Gastroesophageal sphincter (tissue), 4 donors: ENCODE data around the gene OR2AT4. TPM values are rescaled to one million over a fixed set of nuclear protein-coding genes. Genes with fewer than 3 reads are reported as not detected.
"Not testable (repeated sequence)": the region's sequence is repeated elsewhere in the genome, so short reads cannot be mapped to it uniquely, and the experiment has no call there.

Experiments used
- ATAC-seq: fragments of 150-250 bp; one replicate; pipeline ENCODE4 v1.9.1; 2016; ENCODE audit warnings: mild to moderate bottlenecking, moderate library complexity
- H3K27ac ChIP-seq, 4 donors: fragments of 200-600 bp; sonication (generic) in 3 of 4; 1 replicate in 3 of 4; 2 replicates in 1 of 4; pipeline ENCODE4 v1.5.1; 2016 to 2019
- H3K27me3 ChIP-seq: fragments of 200-600 bp; sonication (generic); one replicate; pipeline ENCODE4 v1.5.1; 2019
- H3K36me3 ChIP-seq, 2 donors: fragments of 200-600 bp; sonication (generic); one replicate each; pipeline ENCODE4 v1.5.1; 2019; ENCODE audit warnings: control low read depth in 1 of 2
- H3K4me1 ChIP-seq, 3 donors: fragments of 200-600 bp; sonication (generic); 1 replicate in 2 of 3; 2 replicates in 1 of 3; pipeline ENCODE4 v1.5.1; 2016 to 2019; ENCODE audit warnings: control low read depth in 2 of 3
- H3K4me3 ChIP-seq, 2 donors: fragments of 200-600 bp; sonication (generic); one replicate each; pipeline ENCODE4 v1.5.1; 2019; ENCODE audit warnings: mild to moderate bottlenecking in 1 of 2, moderate library complexity in 1 of 2
- H3K9me3 ChIP-seq, 3 donors: fragments of 200-600 bp; sonication (generic); one replicate each; pipeline ENCODE4 v1.5.1; 2017 to 2019; ENCODE audit warnings: control low read depth in 2 of 3
- CTCF ChIP-seq, 4 experiments: fragments of 200-600 bp in 2 of 4; fragments of 450-650 bp in 2 of 4; sonication (generic) in 1 of 4; IDR thresholded peaks; one replicate each; pipeline ENCODE4 v1.5.1; 2017 to 2019; ENCODE audit warnings: antibody characterized with exemption in 4 of 4, mild to moderate bottlenecking in 2 of 4, moderate library complexity in 2 of 4
- EP300 ChIP-seq: sonication (generic); formaldehyde crosslinking; IDR thresholded peaks from one replicate; pipeline ENCODE4 v1.6.1; 2017; ENCODE audit warnings: antibody characterized with exemption, mild to moderate bottlenecking
- POLR2A ChIP-seq, 2 donors: fragments of 450-650 bp; IDR thresholded peaks; one replicate each; pipeline ENCODE4 v1.6.1; 2017; ENCODE audit warnings: antibody characterized with exemption in 2 of 2, mild to moderate bottlenecking in 2 of 2, moderate library complexity in 1 of 2
- POLR2AphosphoS5 ChIP-seq: sonication (generic); formaldehyde crosslinking; IDR thresholded peaks from one replicate; pipeline ENCODE4 v1.6.1; 2017; ENCODE audit warnings: antibody characterized with exemption
- WGBS, 2 donors: methylation state at CpG; one replicate each; pipeline ENCODE4 v1.1.5; 2018; ENCODE audit warnings: low coverage in 1 of 2; 5-methylcytosine and 5-hydroxymethylcytosine counted together
- total RNA-seq, 4 donors: library from RNA; depleted of rRNA; stranded (reverse); fragments of >200 nt; gene quantifications; one replicate each; pipeline ENCODE4 v1.1.0, GENCODE V29; 2016

Gene OR2AT4
- total RNA-seq, 4 donors from 2014 or later = not detected

- 86 to 88% methylated on average over 2 of the region's 2 CpGs for WGBS, 2 donors
These were observed 17.8 kb upstream of the OR2AT4 start for GRCh38 chr11:75114465-75114864.

GRCh38 chr11:75113030-75113429 lies 16.4 kb upstream of the OR2AT4 start:
- Histone ChIP-seq H3K27me3 (no peaks in the 10 kb centered on the region), H3K27ac (no peak overlapping the region), H3K9me3 (peaks cover 0 to 66% (median 0%) of the 10 kb centered on the region in 3 donors), H3K4me3 (no peak overlapping the region), H3K36me3 (no peaks in the 10 kb centered on the region), H3K4me1 (no peaks in the 10 kb centered on the region)
- 30% methylated on average over 1 of the region's 1 CpG; no CpG with 5 or more reads in 1 of the 2 donors for WGBS, 2 donors
- no peak for ATAC-seq
- TF ChIP-seq POLR2A (IDR thresholded peaks at IDR 0.05) (no peak), POLR2AphosphoS5 (no peak), EP300 (no peak)

More at GRCh38 chr11:75114465-75114864, 17.8 kb upstream of the OR2AT4 start:
- Histone ChIP-seq H3K27ac (no peak overlapping the region), H3K9me3 (peaks cover 0 to 70% (median 0%) of the 10 kb centered on the region in 3 donors), H3K4me1 (no peaks in the 10 kb centered on the region), H3K27me3 (peaks cover 8% of the 10 kb centered on the region), H3K4me3 (no peak overlapping the region), H3K36me3 (no peaks in the 10 kb centered on the region)
- ATAC-seq = no peak
- no peak for TF ChIP-seq POLR2AphosphoS5
- TF ChIP-seq CTCF (IDR thresholded peaks at IDR 0.05) = no peak
- no peak for TF ChIP-seq POLR2A (IDR thresholded peaks at IDR 0.05)
- TF ChIP-seq EP300 = no peak

GRCh38 chr11:75112200-75112599 lies 15.5 kb upstream of the OR2AT4 start:
- no peak overlapping the region for H3K27ac ChIP-seq
- H3K4me3 ChIP-seq = no peak overlapping the region
- ATAC-seq = no peak
- TF ChIP-seq CTCF (IDR thresholded peaks at IDR 0.05) (no peak), POLR2A (IDR thresholded peaks at IDR 0.05) (no peak)
- no peaks in the 10 kb centered on the region for H3K27me3 ChIP-seq
- no peaks in the 10 kb centered on the region for H3K4me1 ChIP-seq
- no peaks in the 10 kb centered on the region for H3K36me3 ChIP-seq
- H3K9me3 ChIP-seq = peaks cover 0 to 62% (median 0%) of the 10 kb centered on the region in 3 donors
- WGBS, 2 donors = 83 to 100% methylated on average over 1 to 2 of the region's 2 CpGs

- H3K4me3 ChIP-seq = no peak overlapping the region
- no peaks in the 10 kb centered on the region for H3K36me3 ChIP-seq
- no peak for ATAC-seq
- TF ChIP-seq CTCF (IDR thresholded peaks at IDR 0.05) = no peak
- TF ChIP-seq POLR2A (IDR thresholded peaks at IDR 0.05) = no peak
- TF ChIP-seq EP300 = no peak
- TF ChIP-seq POLR2AphosphoS5 = no peak
- H3K27me3 ChIP-seq = no peaks in the 10 kb centered on the region
- H3K27ac ChIP-seq = no peak overlapping the region
- peaks cover 0 to 25% (median 0%) of the 10 kb centered on the region in 3 donors for H3K9me3 ChIP-seq
- 40% methylated on average over 3 of the region's 4 CpGs; no CpG with 5 or more reads in 1 of the 2 donors for WGBS, 2 donors
- no peaks in the 10 kb centered on the region for H3K4me1 ChIP-seq
These were observed 10.5 kb upstream of the OR2AT4 start for GRCh38 chr11:75107187-75107586.

GRCh38 chr11:75105967-75106681 lies 9.4 kb upstream of the OR2AT4 start:
- not testable (repeated sequence) for H3K4me3 ChIP-seq, ATAC-seq, H3K27ac ChIP-seq, H3K36me3 ChIP-seq, H3K4me1 ChIP-seq, H3K27me3 ChIP-seq
- peaks cover 0 to 14% (median 0%) of the 10 kb centered on the region in 3 donors for H3K9me3 ChIP-seq
- WGBS, 2 donors = 72 to 88% methylated on average over 2 of the region's 2 CpGs

GRCh38 chr11:75105462-75105925 lies 8.8 kb upstream of the OR2AT4 start:
- TF ChIP-seq CTCF (IDR thresholded peaks at IDR 0.05) (no peak), POLR2AphosphoS5 (no peak), EP300 (no peak), POLR2A (IDR thresholded peaks at IDR 0.05) (no peak)
- H3K27ac ChIP-seq = no peak overlapping the region
- peaks cover 0 to 9% (median 0%) of the 10 kb centered on the region in 3 donors for H3K9me3 ChIP-seq
- WGBS, 2 donors = 60 to 67% methylated on average over 2 to 8 of the region's 9 CpGs
- no peak for ATAC-seq
- H3K4me3 ChIP-seq = no peak overlapping the region
- no peaks in the 10 kb centered on the region for H3K4me1 ChIP-seq
- peaks cover 10% of the 10 kb centered on the region for H3K27me3 ChIP-seq
- H3K36me3 ChIP-seq = no peaks in the 10 kb centered on the region
